ENCODE results near the gene MTTP. TPM values are rescaled to one million over a fixed set of nuclear protein-coding genes. Genes with fewer than 3 reads are reported as not detected.

The MTTP gene
- total and polyA plus RNA-seq, 10 donors, result 0.07 to 0.97 (median 0.12) TPM; not detected in 3

GRCh38 chr4:99552872-99553271 is 21.8 kb upstream of the MTTP start:
- Histone ChIP-seq H3K36me3 (peaks cover 0 to 75% (median 12%) of the 10 kb centered on the region in 6 donors), H3K27me3 (replicated peaks in 1 of 7) (no peaks in the 10 kb centered on the region), H3K4me3 (no peak overlapping the region), H3K9me3 (no peaks in the 10 kb centered on the region), H3K27ac (no peak overlapping the region), H3K4me1 (no peaks in the 10 kb centered on the region)
- TF ChIP-seq CTCF (IDR thresholded peaks at IDR 0.05 in 8 of 11, conservative IDR thresholded peaks at IDR 0.05 in 3 of 11) (no peak), POLR2AphosphoS5 (IDR thresholded peaks at IDR 0.05) (no peak), POLR2A (IDR thresholded peaks at IDR 0.05) (no peak)
- DNase-seq, result no peak
- intact Hi-C loops (cut with DNase I; ENCODE audit: low total_unique reads), result no loop called here
- 91 to 98% (median 97%) methylated on average over 2 of the region's 2 CpGs for WGBS, 5 donors

DNA sequence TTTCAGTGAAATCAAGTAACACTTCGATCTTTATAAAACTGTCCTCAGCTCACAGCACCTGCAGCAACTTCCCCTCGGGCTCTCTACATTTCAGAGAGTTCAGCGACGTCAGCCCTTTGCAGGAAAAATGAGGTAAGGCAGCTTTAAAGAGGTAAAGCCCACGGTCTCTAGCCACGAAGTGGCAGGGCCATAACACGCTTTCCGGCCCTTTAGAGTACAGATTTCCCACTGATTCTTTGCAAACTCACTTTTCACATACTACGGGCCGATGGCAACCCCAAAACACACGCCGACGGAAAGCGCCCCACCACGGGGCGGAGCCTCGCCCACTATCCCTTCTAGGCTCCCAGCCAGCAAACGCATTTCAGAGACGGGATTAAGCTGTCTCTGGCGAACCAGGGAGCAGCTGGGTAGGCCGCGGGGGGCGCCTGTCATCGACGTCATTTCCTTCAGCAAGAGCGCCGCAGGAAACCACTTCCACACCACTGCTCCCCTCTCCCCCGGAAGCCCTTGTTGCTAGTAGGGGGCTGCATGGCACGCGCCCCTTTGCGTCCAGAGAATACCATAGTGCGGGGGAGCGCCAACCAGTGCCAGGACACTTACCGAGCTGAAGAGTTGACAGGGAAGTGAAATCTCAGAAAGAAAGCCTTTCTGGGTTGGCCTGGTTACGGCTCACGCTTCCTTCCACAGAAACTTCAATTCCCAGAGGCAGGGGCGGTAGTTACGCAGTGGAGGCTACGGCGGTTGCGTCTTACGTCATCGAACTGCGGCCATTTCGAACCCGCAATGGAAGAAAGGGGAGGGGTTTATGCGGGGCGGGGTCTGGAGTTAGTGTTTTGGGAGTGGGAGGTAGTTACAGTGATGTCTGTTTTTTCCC is 11.1 kb upstream of the MTTP start, which contains the start of gene TRMT10A:
Gene TRMT10A (minus strand): TSS at position 730 of the 877 bp plus-strand sequence. CDS start 4,701 bp downstream, outside the sequence.
- intact Hi-C loops (cut with DNase I; ENCODE audit: low total_unique reads), result loop anchor here (5.0 kb wide), 2 partner anchors 244 to 384 kb away; partner anchors contain the start of gene DNAJB14
- H3K27me3 ChIP-seq (replicated peaks in 1 of 7), result no peaks in the 10 kb centered on the region
- WGBS, 5 donors, result 0 to 1% (median 0%) methylated on average over 39 to 48 of the region's 48 CpGs
- no peaks in the 10 kb centered on the region for H3K36me3 ChIP-seq
- peaks cover 4 to 27% (median 16%) of the 10 kb centered on the region in 6 donors for H3K4me1 ChIP-seq
- H3K9me3 ChIP-seq, result no peaks in the 10 kb centered on the region
- TF ChIP-seq CTCF (IDR thresholded peaks at IDR 0.05 in 8 of 11, conservative IDR thresholded peaks at IDR 0.05 in 3 of 11) (peak in 5 of 11 experiments; percentile 20 to 40 (median 30)), POLR2A (IDR thresholded peaks at IDR 0.05) (peak in 1 of 3 donors; percentile 58), POLR2AphosphoS5 (IDR thresholded peaks at IDR 0.05) (peak; percentile 90 to 94 (median 93))
- DNase-seq, result peak; percentile 99
- peak within 1 kb of the TSS; percentile 93 to 98 (median 96) for H3K27ac ChIP-seq
- H3K4me3 ChIP-seq, result peak within 1 kb of the TSS; percentile 51 to 79 (median 60)

DNA sequence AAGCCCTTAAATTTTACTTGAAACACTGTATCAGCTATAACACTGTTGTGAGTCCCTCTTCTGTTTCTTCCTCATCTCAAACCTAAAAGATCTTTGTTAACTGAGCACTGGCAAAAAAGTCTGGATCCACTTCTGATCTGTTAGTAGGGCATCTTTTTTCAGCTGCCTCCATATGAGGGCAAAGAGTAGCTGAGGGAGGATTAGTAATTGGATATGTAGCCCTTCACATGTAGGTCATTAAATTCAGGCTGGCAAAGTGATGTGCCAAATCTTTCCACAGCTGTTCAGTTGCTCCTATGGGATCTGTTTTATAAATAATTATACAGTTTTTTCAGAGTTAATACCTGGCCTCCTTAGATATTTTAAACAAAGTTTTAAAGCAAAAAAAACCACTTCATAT is 9.7 kb upstream of the MTTP start:
- Histone ChIP-seq H3K36me3 (no peaks in the 10 kb centered on the region), H3K4me3 (no peak overlapping the region), H3K9me3 (no peaks in the 10 kb centered on the region), H3K4me1 (peaks cover 4 to 27% (median 16%) of the 10 kb centered on the region in 6 donors), H3K27ac (no peak overlapping the region), H3K27me3 (replicated peaks in 1 of 7) (no peaks in the 10 kb centered on the region)
- no peak for TF ChIP-seq CTCF (IDR thresholded peaks at IDR 0.05 in 8 of 11, conservative IDR thresholded peaks at IDR 0.05 in 3 of 11)
- TF ChIP-seq POLR2AphosphoS5 (IDR thresholded peaks at IDR 0.05), result no peak
- no peak for TF ChIP-seq POLR2A (IDR thresholded peaks at IDR 0.05)
- DNase-seq, result no peak
- intact Hi-C loops (cut with DNase I; ENCODE audit: low total_unique reads), result loop anchor here (5.0 kb wide), 2 partner anchors 242 to 382 kb away; partner anchors contain the start of gene DNAJB14

- intact Hi-C loops (cut with DNase I; ENCODE audit: low total_unique reads), result no loop called here
- WGBS, 5 donors, result 44 to 57% (median 46%) methylated on average over 1 of the region's 1 CpG
Measured at GRCh38 chr4:99571883-99572282, 2.7 kb upstream of the MTTP start.

More at GRCh38 chr4:99571883-99572282, 2.7 kb upstream of the MTTP start:
- no peak for DNase-seq
- TF ChIP-seq POLR2AphosphoS5 (IDR thresholded peaks at IDR 0.05) (no peak), POLR2A (IDR thresholded peaks at IDR 0.05) (no peak), CTCF (IDR thresholded peaks at IDR 0.05 in 8 of 11, conservative IDR thresholded peaks at IDR 0.05 in 3 of 11) (no peak)
- Histone ChIP-seq H3K4me1 (peaks cover 0 to 6% (median 0%) of the 10 kb centered on the region in 6 donors), H3K27ac (no peak overlapping the region), H3K36me3 (no peaks in the 10 kb centered on the region), H3K9me3 (no peaks in the 10 kb centered on the region), H3K4me3 (no peak overlapping the region), H3K27me3 (replicated peaks in 1 of 7) (peaks cover 0 to 4% (median 0%) of the 10 kb centered on the region in 7 donors)

All from spleen (tissue), 11 donors.